Thyroid gland (tissue), 4 donors: ENCODE data around the gene ZNF558.

ENCODE experiments used
- POLR2A ChIP-seq, 2 donors: fragments of 450-650 bp; IDR thresholded peaks; one replicate each; pipeline ENCODE4 v1.6.1; 2017; ENCODE audit warnings: antibody characterized with exemption in 2 of 2, mild to moderate bottlenecking in 2 of 2, moderate library complexity in 1 of 2
- TF ChIP-seq, protein P1 (sequence below), 6 experiments: fragments of 200-600 bp in 3 of 6; fragments of 450-650 bp in 3 of 6; sonication (generic) in 3 of 6; IDR thresholded peaks; one replicate each; pipeline ENCODE4 v1.5.1; 2016 to 2019; ENCODE audit warnings: antibody characterized with exemption in 6 of 6, mild to moderate bottlenecking in 2 of 6, inconsistent platforms in 1 of 6, moderate library complexity in 1 of 6

DNA sequence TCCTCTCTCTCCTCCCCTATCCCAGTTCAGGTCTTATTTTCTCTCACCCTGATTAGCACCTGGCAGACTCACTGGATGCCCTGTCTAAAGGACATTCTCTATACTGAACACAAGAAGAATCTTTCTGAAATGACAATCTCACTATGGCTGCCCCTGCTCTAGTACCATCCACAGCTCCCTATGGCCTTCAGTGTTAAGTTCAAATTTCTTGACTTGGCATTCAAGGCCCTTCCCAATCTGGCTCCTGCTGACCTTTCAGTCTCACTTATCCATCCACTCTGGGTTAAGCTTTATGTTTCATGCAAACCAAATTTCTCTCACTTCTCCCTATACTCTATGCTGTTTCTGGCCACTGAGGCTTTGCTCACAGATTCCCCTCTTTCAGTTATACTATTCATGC lies 34.2 kb upstream of the ZNF558 start:
- no peak for TF ChIP-seq POLR2A (IDR thresholded peaks at IDR 0.05)
- TF ChIP-seq, protein P1, sequence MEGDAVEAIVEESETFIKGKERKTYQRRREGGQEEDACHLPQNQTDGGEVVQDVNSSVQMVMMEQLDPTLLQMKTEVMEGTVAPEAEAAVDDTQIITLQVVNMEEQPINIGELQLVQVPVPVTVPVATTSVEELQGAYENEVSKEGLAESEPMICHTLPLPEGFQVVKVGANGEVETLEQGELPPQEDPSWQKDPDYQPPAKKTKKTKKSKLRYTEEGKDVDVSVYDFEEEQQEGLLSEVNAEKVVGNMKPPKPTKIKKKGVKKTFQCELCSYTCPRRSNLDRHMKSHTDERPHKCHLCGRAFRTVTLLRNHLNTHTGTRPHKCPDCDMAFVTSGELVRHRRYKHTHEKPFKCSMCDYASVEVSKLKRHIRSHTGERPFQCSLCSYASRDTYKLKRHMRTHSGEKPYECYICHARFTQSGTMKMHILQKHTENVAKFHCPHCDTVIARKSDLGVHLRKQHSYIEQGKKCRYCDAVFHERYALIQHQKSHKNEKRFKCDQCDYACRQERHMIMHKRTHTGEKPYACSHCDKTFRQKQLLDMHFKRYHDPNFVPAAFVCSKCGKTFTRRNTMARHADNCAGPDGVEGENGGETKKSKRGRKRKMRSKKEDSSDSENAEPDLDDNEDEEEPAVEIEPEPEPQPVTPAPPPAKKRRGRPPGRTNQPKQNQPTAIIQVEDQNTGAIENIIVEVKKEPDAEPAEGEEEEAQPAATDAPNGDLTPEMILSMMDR (IDR thresholded peaks at IDR 0.05), result no peak
